ENCODE results near the gene LRCH3. TPM values are rescaled to one million over a fixed set of nuclear protein-coding genes. Genes with fewer than 3 reads are reported as not detected.

LRCH3 gene
- total and polyA plus RNA-seq, 2 of the 13 experiments (the other 11 are each of a cell fraction or from before 2014, with no cell fraction given) = 25.5 to 103 TPM

GRCh38 chr3:197890693-197891092 lies 99.6 kb downstream of the LRCH3 start:
- Histone ChIP-seq H3K79me2 (ENCODE audit: insufficient read depth, low read length) (no peaks in the 10 kb centered on the region), H2AFZ (ENCODE audit: low read length) (no peak overlapping the region), H3K27ac (ENCODE audit: extremely low read length, insufficient read depth, low read length) (no peak overlapping the region), H3K4me1 (ENCODE audit: insufficient read depth, low read length) (no peaks in the 10 kb centered on the region), H3K4me3 (replicated peaks in 1 of 3; ENCODE audit: insufficient read depth in 1 of 3, low read depth in 2 of 3, low read length in 3 of 3) (no peak overlapping the region), H3K36me3 (replicated peaks in 1 of 2; ENCODE audit: control insufficient read depth in 1 of 2, insufficient read depth in 2 of 2, low read length in 2 of 2) (no peaks in the 10 kb centered on the region), H3K9me3 (ENCODE audit: low read length) (no peaks in the 10 kb centered on the region), H4K20me1 (ENCODE audit: insufficient read depth, low read length) (no peaks in the 10 kb centered on the region), H3K27me3 (ENCODE audit: control insufficient read depth in 1 of 2, insufficient read depth in 2 of 2, low read length in 2 of 2) (no peaks in the 10 kb centered on the region), H3K9ac (ENCODE audit: insufficient read depth, low read depth, low read length) (no peak overlapping the region), H3K4me2 (ENCODE audit: low read depth, low read length) (no peak overlapping the region)
- WGBS (ENCODE audit: low lambda C conversion rate) = 68% methylated on average over 4 of the region's 4 CpGs
- ChIA-PET CTCF (ENCODE audit: low intra/inter-chr PET ratio, low total read pairs) (no interaction called here), POLR2A (no interaction called here)
- TF ChIP-seq BCL3 (CRISPR knock-in tag; IDR thresholded peaks at IDR 0.05) (no peak), ZBTB7B (CRISPR knock-in tag; IDR thresholded peaks at IDR 0.05) (no peak), BCLAF1 (IDR thresholded peaks at IDR 0.05) (no peak), RBM22 (optimal IDR thresholded peaks at IDR 0.05; ENCODE audit: low read length) (no peak), PAF1 (CRISPR knock-in tag; IDR thresholded peaks at IDR 0.05) (no peak), ARID5B (CRISPR knock-in tag; IDR thresholded peaks at IDR 0.05) (no peak), ZNF180 (CRISPR knock-in tag; IDR thresholded peaks at IDR 0.05; ENCODE audit: borderline replicate concordance, low read depth) (no peak), SRF (IDR thresholded peaks at IDR 0.05; ENCODE audit: low read depth, low read length) (no peak), ZNF432 (CRISPR knock-in tag; IDR thresholded peaks at IDR 0.05; ENCODE audit: borderline replicate concordance) (no peak), ZFP36 (IDR thresholded peaks at IDR 0.05; ENCODE audit: borderline replicate concordance, low read depth, low read length, partially characterized antibody) (no peak)
- FAIRE-seq = no peak
- 0 out of 3 replicates have a peak, but pooled peaks have one; percentile 19 for ATAC-seq
- no TSS peak for BruUV-seq (replicated peaks)
- no peak for DNase-seq (ENCODE audit: low spot score)
- in situ Hi-C loops (cut with HindIII; ENCODE audit: extremely low pct_ligation_motif_present, low pct_unique_long_range_greater_than_20kb) (no loop called here), intact Hi-C loops (cut with micrococcal nuclease; ENCODE audit: unreplicated experiment) (no loop called here)
